Keratinocyte (primary cell): ENCODE measurements around the gene ITGAE.

Experiments
- EZH2 ChIP-seq: IDR thresholded peaks from one replicate; pipeline ENCODE4 v1.6.1; 2012; ENCODE audit warnings: inconsistent platforms, mild to moderate bottlenecking, low read length, moderate library complexity
- TF ChIP-seq, protein P1 (sequence below), 3 experiments: IDR thresholded peaks in 1 of 3; conservative IDR thresholded peaks in 1 of 3; optimal IDR thresholded peaks in 1 of 3; 2 replicates in 2 of 3; 3 replicates in 1 of 3; pipeline versions ENCODE3 to v1.5.1; 2011; ENCODE audit warnings: low read length in 3 of 3, mild to moderate bottlenecking in 3 of 3, moderate library complexity in 2 of 3, control low read depth in 1 of 3, inconsistent platforms in 1 of 3; ENCODE audit not compliant: insufficient read depth in 2 of 3; ENCODE audit errors: extremely low read depth in 1 of 3

DNA sequence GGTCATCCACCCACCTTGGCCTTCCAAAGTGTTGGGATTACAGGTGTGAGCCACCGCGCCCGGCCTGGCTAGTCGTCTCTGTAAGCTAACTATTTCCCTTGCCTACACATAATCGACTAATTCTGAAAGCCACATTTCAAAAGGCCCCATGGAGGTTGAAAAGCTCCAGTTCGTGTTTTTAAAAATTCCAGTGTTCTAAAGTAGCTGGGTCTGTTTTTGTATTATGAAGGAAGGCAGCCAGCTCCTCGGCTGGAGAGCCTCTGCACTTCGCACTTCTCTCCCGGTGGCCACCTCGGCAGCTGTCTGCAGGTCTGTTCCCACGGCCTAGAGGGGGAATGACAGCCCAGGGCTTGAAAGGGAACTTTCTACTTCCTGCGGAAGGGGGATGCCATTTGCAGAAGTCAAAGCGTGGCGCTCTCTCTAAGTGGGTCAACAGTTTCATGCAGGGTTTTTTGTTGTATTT is 60.3 kb downstream of the ITGAE start:
- TF ChIP-seq, protein P1, sequence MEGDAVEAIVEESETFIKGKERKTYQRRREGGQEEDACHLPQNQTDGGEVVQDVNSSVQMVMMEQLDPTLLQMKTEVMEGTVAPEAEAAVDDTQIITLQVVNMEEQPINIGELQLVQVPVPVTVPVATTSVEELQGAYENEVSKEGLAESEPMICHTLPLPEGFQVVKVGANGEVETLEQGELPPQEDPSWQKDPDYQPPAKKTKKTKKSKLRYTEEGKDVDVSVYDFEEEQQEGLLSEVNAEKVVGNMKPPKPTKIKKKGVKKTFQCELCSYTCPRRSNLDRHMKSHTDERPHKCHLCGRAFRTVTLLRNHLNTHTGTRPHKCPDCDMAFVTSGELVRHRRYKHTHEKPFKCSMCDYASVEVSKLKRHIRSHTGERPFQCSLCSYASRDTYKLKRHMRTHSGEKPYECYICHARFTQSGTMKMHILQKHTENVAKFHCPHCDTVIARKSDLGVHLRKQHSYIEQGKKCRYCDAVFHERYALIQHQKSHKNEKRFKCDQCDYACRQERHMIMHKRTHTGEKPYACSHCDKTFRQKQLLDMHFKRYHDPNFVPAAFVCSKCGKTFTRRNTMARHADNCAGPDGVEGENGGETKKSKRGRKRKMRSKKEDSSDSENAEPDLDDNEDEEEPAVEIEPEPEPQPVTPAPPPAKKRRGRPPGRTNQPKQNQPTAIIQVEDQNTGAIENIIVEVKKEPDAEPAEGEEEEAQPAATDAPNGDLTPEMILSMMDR (optimal IDR thresholded peaks at IDR 0.05 in 1 of 3, IDR thresholded peaks at IDR 0.05 in 1 of 3, conservative IDR thresholded peaks at IDR 0.05 in 1 of 3; ENCODE audit: extremely low read depth in 1 of 3, insufficient read depth in 2 of 3, low read length in 3 of 3), result no peak
- no peak for TF ChIP-seq EZH2
